ENCODE measurements around the gene BRF1.

BRF1 gene

GRCh38 chr14:105178868-105179140 lies 122.0 kb downstream of the BRF1 start:
- DNase-seq (ENCODE audit: low read depth in 2 of 2, low spot score in 1 of 2) = no peak

DNA sequence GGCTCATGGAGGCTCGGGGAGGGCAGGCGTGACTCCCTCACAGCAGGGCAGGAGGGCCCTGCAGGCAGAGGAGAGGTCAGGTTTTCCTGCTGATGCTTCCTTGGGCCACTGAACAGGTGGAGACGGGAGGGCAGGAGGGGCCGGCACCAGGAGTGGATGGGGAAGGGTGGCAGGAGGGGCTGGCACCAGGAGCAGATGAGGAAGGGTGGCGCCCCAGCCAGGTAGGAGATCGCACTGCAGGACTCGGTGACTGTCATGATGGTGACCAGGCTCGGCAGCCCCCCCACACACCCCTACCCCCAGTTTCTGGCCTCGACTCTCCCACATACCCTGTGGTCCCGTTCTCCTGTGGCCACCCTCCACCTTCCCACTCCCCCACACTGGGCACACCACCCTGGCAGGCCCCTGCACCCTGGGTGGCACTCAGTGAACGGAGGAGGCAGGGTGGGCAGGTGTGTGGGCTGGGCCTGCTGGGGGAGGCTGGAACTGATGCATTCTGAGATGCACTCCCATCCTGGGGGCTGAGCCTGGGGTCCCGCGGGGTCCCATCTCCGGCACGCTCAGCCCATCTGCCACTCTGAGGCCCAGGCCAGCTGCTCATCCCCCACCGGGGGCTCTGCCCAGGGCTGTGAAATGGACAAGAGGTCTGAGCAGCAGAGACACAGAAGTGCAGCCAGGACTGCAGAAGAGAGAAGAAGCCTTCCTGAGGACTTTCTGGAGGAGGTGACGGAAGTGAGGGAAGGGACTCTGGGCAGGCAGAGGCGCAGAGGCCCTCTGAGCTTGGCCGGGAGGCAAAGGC lies 122.5 kb downstream of the BRF1 start:
- DNase-seq (ENCODE audit: low read depth in 2 of 2, low spot score in 1 of 2) = no peak

- DNase-seq (ENCODE audit: low read depth in 2 of 2, low spot score in 1 of 2) = no peak
Measured at GRCh38 chr14:105177082-105177481, 123.7 kb downstream of the BRF1 start.

DNA sequence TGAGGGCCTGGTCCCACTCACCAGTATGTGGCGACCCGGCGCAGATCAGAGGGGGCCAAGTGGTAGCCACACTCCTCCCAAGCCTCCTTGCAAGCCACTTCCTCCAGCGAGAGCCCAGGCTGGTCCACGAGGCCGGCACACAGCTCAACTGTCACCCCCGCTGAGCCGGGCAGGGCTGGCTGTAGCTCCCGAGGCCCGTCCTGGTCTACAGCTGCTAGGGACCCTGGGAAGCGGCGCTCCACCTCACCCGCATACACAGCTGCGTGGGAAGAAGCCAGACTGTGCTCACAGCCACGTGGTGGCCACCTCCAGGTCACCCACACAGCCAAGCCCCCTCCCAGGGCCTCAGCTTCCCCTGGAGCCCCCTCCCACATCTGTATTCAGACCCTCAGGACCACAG lies 124.3 kb downstream of the BRF1 start:
- no peak for DNase-seq (ENCODE audit: low read depth in 2 of 2, low spot score in 1 of 2)

DNA sequence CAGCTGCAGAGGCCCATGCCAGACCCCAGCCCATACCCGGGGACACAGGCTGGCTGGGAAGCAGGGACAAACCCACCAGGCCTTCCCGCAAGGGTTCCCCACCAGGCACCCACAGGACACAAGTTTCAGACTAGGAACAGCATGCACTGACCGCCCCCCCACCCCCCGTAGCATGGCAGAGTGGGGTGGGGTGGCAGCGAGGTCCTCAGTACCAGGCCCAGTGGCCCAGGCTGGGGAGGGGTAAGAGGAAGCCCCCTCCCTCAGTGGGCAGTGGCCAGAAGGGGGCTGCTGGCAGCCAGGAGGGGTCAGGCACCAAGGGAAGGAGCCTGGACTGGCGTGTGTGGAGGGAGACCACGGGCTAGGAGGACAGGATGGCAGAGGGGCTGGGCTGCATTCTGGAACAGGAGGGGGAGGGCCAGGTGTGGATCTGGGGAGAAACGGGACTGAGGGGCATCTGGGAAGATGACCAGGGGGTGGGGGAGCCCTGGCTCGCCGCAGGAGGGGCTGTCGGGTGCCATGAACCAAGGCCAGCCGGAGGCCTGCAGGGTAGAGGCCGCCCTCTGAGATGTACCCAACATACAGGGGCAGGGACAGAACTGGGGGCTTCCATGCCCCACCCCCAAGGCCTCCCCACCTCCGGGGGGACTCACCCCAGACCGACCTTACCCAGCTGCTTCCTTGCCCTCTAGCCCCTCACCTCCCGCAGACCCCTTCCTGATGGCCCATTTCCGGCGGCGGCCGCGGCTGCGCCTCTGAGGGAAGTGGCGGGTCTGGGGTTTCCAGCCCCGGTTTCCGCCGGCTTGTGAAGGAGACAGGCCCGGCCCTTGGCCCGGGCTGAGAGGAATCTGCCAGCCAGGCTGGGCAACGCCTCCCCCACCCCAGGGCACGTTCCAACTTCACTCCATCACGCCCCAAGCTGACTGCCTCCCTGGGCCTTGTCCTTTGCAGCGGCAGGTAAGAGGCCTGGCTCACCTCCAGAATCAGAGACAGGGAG lies 126.6 kb downstream of the BRF1 start:
- no peak for DNase-seq (ENCODE audit: low read depth in 2 of 2, low spot score in 1 of 2)

DNA sequence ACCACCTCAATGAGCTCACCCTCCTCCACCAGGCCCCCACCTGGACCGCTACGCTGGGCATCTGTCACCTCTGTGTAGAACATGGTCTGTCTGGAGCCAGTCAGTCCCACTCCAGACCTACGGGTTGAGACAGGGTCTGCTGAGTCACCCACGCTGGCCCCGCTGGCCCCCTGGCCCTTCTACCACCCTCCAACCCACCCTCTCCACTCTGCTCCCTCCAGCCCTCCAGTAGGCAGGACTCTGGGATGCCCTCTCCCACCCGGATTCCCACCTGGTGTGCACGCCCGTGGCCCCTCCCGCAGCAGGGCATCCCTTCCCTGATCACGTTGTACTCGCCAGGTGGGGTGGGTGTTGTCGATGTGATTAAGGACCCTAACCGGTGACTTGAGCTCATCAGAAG lies 127.7 kb downstream of the BRF1 start:
- no peak for DNase-seq (ENCODE audit: low read depth in 2 of 2, low spot score in 1 of 2)

GRCh38 chr14:105172476-105172875 lies 128.3 kb downstream of the BRF1 start:
- DNase-seq (ENCODE audit: low read depth in 2 of 2, low spot score in 1 of 2) = no peak

DNA sequence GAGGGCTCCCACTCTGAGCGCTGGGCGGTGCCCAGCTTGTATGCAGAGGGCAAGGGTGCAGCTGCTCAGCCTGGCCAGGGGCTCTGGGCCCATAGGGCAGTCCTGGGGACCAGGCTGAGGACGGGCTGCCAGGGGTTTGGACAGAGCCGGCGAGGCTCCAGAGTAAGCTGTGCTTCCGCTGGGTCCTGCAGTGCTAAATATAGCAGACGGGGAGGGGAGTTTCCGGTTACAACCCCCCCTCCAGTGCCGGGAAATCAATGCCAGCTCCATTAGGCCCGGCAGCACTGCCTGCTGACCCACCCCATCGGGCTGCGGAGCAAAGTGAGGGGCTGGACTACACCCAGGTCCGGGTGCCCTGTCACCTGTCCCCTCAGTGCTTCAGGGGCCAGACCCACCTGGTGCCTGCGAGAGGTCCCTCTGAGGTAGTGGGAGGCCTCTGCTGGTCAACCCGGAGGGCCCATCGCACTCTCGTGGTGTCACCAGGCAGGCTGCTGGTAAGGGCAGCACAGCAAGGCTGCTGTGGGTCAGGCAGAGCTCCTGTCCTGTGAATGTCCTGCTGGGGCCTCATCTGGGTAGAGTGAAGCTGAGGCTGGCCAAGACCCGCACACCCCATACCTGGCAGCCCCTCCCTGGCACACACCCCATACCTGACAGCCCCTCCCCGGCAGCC lies 129.7 kb downstream of the BRF1 start:
- DNase-seq (ENCODE audit: low read depth in 2 of 2, low spot score in 1 of 2) = no peak

- no peak for DNase-seq (ENCODE audit: low read depth in 2 of 2, low spot score in 1 of 2)
Measured at GRCh38 chr14:105169776-105170655, 130.8 kb downstream of the BRF1 start.

DNA sequence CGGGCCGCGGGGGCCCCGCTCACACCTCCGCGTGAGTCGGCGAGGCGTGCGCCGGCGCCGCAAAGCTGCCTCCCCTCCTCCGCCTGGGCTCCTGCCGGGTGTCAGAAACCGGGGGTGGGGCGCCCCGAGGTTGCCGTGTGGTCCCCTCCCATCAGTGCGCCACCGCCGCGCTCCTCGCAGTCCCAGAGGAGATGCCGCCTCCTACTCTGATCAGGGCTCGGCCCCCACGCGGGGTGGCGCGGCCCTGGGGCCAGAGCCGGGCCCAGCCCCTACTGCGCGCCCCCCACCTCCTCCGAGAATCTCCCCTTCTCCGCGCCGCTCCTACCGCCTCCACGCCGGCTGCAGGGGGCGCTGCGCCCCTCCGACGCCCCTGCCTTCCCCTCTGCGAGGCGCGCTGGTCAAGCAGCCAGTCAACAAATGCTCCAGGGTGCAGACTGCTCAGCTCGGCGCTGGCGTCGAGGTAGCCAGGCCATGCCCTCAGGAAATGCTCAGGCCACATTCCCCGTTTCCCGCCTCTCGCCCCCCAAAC lies 131.8 kb downstream of the BRF1 start:
- DNase-seq (ENCODE audit: low read depth in 2 of 2, low spot score in 1 of 2) = peak in 1 of 2 donors; percentile 27

DNA sequence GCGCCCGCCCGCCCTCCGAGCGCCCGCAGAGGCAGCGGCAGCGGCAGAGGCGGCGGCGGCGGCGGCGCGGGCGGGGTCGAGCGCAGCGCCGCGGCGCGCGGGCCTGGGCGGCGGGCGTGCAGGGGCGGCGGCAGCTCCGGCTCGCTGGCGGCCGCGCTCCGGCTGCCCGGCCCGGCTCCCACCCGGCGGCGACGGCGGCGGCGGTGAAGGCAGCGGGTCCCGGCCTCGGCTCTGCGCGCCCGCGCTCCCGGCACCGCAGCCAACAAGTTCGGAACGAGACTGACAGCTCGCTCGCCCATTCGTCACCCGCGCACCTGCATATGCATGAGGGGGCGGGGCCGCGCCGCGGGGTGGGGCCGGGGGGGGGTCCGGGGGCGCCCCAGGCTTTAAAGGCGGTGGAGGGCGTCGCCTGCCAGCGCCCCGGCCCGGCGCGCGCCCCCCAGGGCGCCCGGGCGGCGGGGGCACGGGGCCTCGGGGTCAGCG lies 132.3 kb downstream of the BRF1 start, which contains the start of gene JAG2:
Gene JAG2 (minus strand): TSS at position 281 of the 483 bp plus-strand sequence. CDS start 356 bp downstream, outside the sequence.
- DNase-seq (ENCODE audit: low read depth in 2 of 2, low spot score in 1 of 2) = peak in 1 of 2 donors; percentile 30

DNA sequence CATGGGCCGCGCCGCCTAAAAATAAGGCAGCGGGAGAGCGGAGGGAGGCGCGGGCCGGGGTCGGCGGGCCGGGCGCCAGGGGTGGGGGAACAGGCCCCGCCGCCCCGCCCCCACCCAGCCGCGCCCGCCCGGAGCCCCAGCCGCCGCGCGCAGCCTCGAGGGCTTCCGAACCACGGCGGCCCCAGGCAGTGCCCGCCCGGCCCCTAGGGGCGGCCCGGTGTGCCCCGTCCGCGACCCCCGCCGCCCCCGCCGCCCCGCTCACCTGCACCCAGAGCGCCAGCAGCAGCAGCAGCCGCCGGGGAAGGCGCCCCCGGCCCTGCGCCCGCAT lies 132.7 kb downstream of the BRF1 start:
- no peak for DNase-seq (ENCODE audit: low read depth in 2 of 2, low spot score in 1 of 2)

DNA sequence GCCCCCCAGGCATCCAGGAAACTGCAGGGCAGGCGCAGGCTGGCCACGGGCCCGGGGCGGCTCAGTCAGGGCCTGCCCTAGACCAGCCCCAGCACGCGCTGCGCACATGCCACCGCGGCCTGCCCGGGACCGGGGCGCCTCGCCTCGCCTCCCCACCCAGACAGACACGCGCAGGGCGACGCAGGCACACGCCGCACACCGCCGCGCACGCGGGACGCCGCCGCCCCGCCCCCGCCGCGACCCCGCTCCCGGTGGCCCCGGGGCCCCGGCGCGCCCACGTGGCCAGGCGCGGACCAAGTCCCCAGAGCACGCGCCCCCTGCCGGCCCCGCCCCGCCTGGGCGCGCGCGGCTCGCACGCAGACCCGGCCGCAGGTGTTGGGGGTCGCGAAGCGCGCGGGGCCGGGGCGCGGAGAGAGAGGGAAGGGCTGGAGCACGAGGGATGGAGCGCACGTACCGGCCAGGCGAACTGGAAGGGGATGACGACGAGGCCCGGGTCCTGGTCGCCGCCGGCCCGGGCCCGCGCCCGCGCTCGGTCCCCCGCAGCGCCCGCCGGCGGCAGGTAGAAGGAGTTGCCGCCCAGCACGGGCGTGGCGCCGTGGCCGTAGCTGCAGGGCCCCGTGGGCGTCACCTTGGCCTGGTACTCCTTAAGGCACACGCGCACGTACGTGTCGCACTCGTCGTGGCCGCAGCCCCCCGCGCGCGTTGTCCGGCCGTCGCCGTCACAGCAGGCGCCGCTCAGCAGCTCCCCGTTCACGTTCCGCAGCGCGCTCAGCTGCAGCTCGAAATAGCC lies 133.3 kb downstream of the BRF1 start:
- DNase-seq (ENCODE audit: low read depth in 2 of 2, low spot score in 1 of 2) = no peak

DNA sequence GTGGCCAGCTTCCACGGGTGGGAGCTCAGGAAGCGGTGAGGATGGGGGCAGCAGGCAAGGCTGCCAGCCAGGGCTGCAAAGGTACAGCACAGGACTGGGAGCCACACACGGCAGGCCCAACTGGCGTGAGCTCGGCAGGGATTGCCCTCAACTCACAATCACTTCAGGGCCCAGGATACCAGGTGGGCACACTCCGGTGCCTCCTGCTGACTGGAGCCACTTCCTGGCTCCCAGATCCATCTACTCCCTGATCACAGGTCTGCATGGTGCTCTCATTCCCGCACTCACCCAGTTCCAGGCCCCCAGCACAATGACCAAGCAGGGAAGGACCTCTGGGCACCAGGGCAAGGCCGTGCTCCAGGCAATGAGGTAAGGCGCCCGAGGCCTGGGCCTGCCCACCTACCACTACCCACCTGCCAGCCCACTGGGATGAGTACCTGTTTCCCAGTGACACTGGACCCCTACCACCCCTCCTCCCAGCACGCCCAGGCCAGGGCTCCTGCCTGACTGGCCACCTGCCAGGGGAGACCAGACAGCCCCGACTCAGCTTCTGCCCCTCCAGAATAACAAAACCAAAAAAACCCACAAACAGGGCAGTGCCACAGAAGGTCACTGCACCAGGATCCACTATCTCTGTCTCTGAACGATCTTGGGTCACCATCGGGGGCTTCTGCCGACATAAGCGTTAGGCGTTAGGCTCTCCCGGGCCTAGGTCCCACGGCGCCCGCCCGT lies 134.1 kb downstream of the BRF1 start:
- DNase-seq (ENCODE audit: low read depth in 2 of 2, low spot score in 1 of 2) = no peak

GRCh38 chr14:105165761-105166485 lies 134.9 kb downstream of the BRF1 start:
- DNase-seq (ENCODE audit: low read depth in 2 of 2, low spot score in 1 of 2) = no peak

GRCh38 chr14:105165134-105165704 lies 135.6 kb downstream of the BRF1 start:
- DNase-seq (ENCODE audit: low read depth in 2 of 2, low spot score in 1 of 2) = no peak

DNA sequence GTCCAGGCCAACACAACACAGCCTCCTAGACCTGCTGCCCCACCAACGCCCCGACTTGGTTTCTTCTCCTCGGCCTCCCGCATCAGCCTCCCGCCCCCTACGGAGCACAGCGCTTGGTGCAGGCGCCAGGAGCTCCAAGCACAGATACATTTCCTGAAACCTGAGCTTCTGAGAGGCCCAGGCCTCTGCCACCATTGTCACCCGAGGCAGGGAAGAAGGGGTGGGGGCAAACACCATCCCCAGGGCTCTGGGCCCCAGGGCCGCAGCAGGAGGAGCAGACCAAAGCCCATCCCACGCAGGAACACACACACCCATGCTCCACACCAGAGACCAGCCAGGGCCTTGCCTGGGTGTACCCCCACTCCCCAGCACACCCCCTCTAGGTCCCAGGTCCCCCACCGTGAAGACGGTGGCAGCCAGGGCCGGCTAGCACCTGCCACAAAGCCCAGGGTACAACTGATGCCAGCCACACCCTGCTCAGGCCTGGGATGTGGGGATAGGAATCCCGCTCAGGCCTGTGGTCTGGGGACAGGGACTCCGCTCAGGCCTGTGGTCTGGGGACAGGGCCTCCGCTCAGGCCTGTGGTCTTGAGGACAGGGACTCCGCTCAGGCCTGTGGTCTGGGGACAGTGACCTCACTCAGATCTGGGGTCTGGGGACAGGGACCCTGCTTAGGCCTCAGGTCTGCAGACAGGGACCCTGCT lies 137.6 kb downstream of the BRF1 start:
- DNase-seq (ENCODE audit: low read depth in 2 of 2, low spot score in 1 of 2) = no peak
